Trophoblast cell (in vitro differentiated cells and primary cell): ENCODE measurements around the gene ZNF217.

Source experiments
- DNase-seq, 2 donors: peaks; one replicate each; pipeline ENCODE4 v3.0.0-alpha.2; 2016
- H2AFZ ChIP-seq: 2 replicates; pipeline ENCODE4 v1.6.1; 2013; ENCODE audit warnings: low read length, moderate library complexity, mild to moderate bottlenecking; ENCODE audit not compliant: insufficient read depth, poor library complexity
- H2AK5ac ChIP-seq: 2 replicates; pipeline ENCODE4 v1.6.1; 2013; ENCODE audit warnings: mild to moderate bottlenecking, low read length
- H2BK120ac ChIP-seq: 2 replicates; pipeline ENCODE4 v1.6.1; 2013; ENCODE audit warnings: low read length, mild to moderate bottlenecking, moderate library complexity; ENCODE audit not compliant: insufficient read depth, poor library complexity
- H2BK12ac ChIP-seq: 2 replicates; pipeline ENCODE4 v1.6.1; 2013; ENCODE audit warnings: mild to moderate bottlenecking, low read length, moderate library complexity
- H2BK5ac ChIP-seq: 2 replicates; pipeline ENCODE4 v1.6.1; 2013; ENCODE audit warnings: low read length, low read depth, moderate library complexity, mild to moderate bottlenecking; ENCODE audit not compliant: poor library complexity
- H3K14ac ChIP-seq: 2 replicates; pipeline ENCODE4 v1.6.1; 2013; ENCODE audit warnings: mild to moderate bottlenecking, low read length
- H3K18ac ChIP-seq: 2 replicates; pipeline ENCODE4 v1.6.1; 2013; ENCODE audit warnings: mild to moderate bottlenecking, low read length
- H3K23ac ChIP-seq: 2 replicates; pipeline ENCODE4 v1.6.1; 2013; ENCODE audit warnings: low read length
- H3K27ac ChIP-seq: 2 replicates; pipeline ENCODE4 v1.5.1; 2013; ENCODE audit warnings: low read depth, mild to moderate bottlenecking, inconsistent platforms, low read length, moderate library complexity
- H3K27me3 ChIP-seq: 2 replicates; pipeline ENCODE4 v1.6.1; 2013; ENCODE audit warnings: inconsistent platforms, mild to moderate bottlenecking, low read length, moderate library complexity; ENCODE audit not compliant: insufficient read depth
- H3K36me3 ChIP-seq, 2 experiments: 1 replicate in 1 of 2; 2 replicates in 1 of 2; pipeline ENCODE4 v1.6.1; 2013; ENCODE audit warnings: low read length in 2 of 2, mild to moderate bottlenecking in 2 of 2, moderate library complexity in 1 of 2; ENCODE audit not compliant: insufficient read depth in 2 of 2, control insufficient read depth in 1 of 2
- H3K4ac ChIP-seq: 2 replicates; pipeline ENCODE4 v1.6.1; 2013; ENCODE audit warnings: low read depth, mild to moderate bottlenecking, low read length, moderate library complexity
- H3K4me1 ChIP-seq, 2 experiments: 1 replicate in 1 of 2; 2 replicates in 1 of 2; pipeline ENCODE4 v1.6.1; 2013; ENCODE audit warnings: low read length in 2 of 2, mild to moderate bottlenecking in 2 of 2, moderate library complexity in 1 of 2; ENCODE audit not compliant: insufficient read depth in 2 of 2, control insufficient read depth in 1 of 2
- H3K4me2 ChIP-seq: 2 replicates; pipeline ENCODE4 v1.6.1; 2013; ENCODE audit warnings: inconsistent platforms, mild to moderate bottlenecking, low read length, moderate library complexity
- H3K4me3 ChIP-seq: 2 replicates; pipeline ENCODE4 v1.5.1; 2013; ENCODE audit warnings: mild to moderate bottlenecking, low read depth, low read length, inconsistent platforms
- H3K79me1 ChIP-seq: one replicate; pipeline ENCODE4 v1.6.1; 2013; ENCODE audit warnings: low read length
- H3K79me2 ChIP-seq: 2 replicates; pipeline ENCODE4 v1.6.1; 2013; ENCODE audit warnings: low read length, mild to moderate bottlenecking; ENCODE audit not compliant: control insufficient read depth, insufficient read depth, poor library complexity
- H3K9ac ChIP-seq: 2 replicates; pipeline ENCODE4 v1.6.1; 2013; ENCODE audit warnings: mild to moderate bottlenecking, low read length
- H3K9me3 ChIP-seq: 2 replicates; pipeline ENCODE4 v1.6.1; 2013; ENCODE audit warnings: low read depth, mild to moderate bottlenecking, control low read depth, inconsistent platforms, low read length; ENCODE audit not compliant: insufficient read depth
- H4K12ac ChIP-seq: 2 replicates; pipeline ENCODE4 v1.6.1; 2013; ENCODE audit warnings: low read depth, mild to moderate bottlenecking, low read length, moderate library complexity
- H4K8ac ChIP-seq: 2 replicates; pipeline ENCODE4 v1.6.1; 2013; ENCODE audit warnings: low read depth, mild to moderate bottlenecking, low read length, moderate library complexity
- H4K91ac ChIP-seq: one replicate; pipeline ENCODE4 v1.6.1; 2013; ENCODE audit warnings: low read depth, mild to moderate bottlenecking, low read length, moderate library complexity
- WGBS: extraction: QIAGEN DNeasy Blood & Tissue Kit; methylation state at CpG from one replicate; pipeline ENCODE4 v1.1.7; 2013; ENCODE audit warnings: missing lambda C conversion rate; ENCODE audit not compliant: insufficient read length, insufficient coverage; ENCODE audit errors: extremely low coverage; 5-methylcytosine and 5-hydroxymethylcytosine counted together

ZNF217 gene

DNA sequence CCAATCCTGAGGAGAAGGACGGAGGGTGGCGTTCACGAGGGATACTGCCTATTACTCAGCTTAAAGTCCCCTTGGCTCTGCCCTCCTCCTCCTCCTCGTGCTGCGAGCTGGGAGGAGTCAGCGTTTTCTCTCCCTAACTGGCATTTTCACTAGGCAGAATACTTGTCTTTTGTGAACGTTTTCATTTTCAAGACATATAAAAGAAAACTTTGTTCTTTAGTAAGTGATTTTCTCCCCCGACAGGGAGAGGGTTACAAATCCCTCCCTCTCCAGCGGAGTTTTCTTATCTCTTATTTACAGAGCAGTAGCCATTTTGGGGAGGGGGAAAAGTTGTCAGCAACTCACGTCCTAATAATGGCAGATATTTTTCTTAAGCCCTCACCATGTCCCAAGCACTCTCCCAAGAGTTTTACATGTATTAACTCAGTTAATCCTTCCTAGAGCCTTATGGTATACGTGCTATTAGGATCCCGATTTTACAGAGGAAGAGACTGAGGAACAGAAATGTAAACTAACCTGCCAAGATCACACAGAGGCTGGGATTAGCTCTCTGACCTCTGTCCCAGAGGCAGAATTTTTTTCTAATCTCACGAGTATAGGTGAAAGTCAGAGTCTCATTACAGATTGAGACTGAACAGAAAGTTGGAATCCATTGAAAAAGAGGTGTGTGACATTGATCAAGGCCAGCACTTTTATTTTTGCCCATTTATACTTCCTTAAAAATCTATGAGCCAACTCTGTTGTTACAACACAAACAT is 30.0 kb upstream of the ZNF217 start:
- Histone ChIP-seq H4K12ac (no peak overlapping the region), H3K4me2 (peak overlapping the region; percentile 58), H3K14ac (no peak overlapping the region), H3K79me2 (no peaks in the 10 kb centered on the region), H2BK120ac (peak overlapping the region; percentile 86), H2BK12ac (no peak overlapping the region), H2BK5ac (peak overlapping the region; percentile 76), H3K27ac (peak overlapping the region; percentile 83), H2AFZ (no peak overlapping the region), H3K36me3 (no peaks in the 10 kb centered on the region), H4K8ac (peak overlapping the region; percentile 29), H4K91ac (peak overlapping the region; percentile 73), H2AK5ac (no peak overlapping the region), H3K4me1 (peaks cover 4 to 5% of the 10 kb centered on the region in 2 experiments), H3K4me3 (no peak overlapping the region), H3K27me3 (no peaks in the 10 kb centered on the region), H3K9ac (no peak overlapping the region), H3K79me1 (peaks cover 18% of the 10 kb centered on the region), H3K4ac (no peak overlapping the region), H3K18ac (peak overlapping the region; percentile 21), H3K9me3 (no peaks in the 10 kb centered on the region), H3K23ac (no peak overlapping the region)
- peak; percentile 67 to 75 for DNase-seq
- WGBS: no CpG with 5 or more reads among the region's 13 CpGs

DNA sequence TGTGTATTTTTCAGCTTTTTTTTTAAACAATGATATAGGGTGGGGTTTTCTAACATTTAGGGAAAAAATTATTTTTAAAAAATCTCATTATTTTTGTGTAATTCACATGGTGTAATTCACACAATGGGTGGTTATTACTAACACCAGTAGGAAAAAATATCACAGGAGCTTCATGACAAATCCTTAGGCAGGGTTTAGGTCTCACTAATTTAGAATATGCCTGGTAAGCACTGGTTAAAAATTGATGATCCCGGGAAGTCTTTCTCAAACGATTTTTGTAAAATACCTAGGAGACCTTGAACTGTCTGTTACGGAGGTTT is 29.5 kb upstream of the ZNF217 start:
- H4K12ac ChIP-seq: no peak overlapping the region
- no peak for DNase-seq
- no peak overlapping the region for H2AK5ac ChIP-seq
- peak overlapping the region; percentile 58 for H3K4me2 ChIP-seq
- peak overlapping the region; percentile 73 for H4K91ac ChIP-seq
- H3K9me3 ChIP-seq: no peaks in the 10 kb centered on the region
- no peak overlapping the region for H3K4me3 ChIP-seq
- no peak overlapping the region for H3K9ac ChIP-seq
- H2BK12ac ChIP-seq: no peak overlapping the region
- no peaks in the 10 kb centered on the region for H3K36me3 ChIP-seq
- H3K27ac ChIP-seq: peak overlapping the region; percentile 83
- no peak overlapping the region for H3K14ac ChIP-seq
- no peaks in the 10 kb centered on the region for H3K27me3 ChIP-seq
- peaks cover 4 to 5% of the 10 kb centered on the region in 2 experiments for H3K4me1 ChIP-seq
- peak overlapping the region; percentile 7 for H2BK120ac ChIP-seq
- peak overlapping the region; percentile 76 for H2BK5ac ChIP-seq
- peaks cover 18% of the 10 kb centered on the region for H3K79me1 ChIP-seq
- H3K23ac ChIP-seq: no peak overlapping the region
- peak overlapping the region; percentile 23 for H4K8ac ChIP-seq
- WGBS: no CpG with 5 or more reads among the region's 3 CpGs
- no peaks in the 10 kb centered on the region for H3K79me2 ChIP-seq
- H3K18ac ChIP-seq: peak overlapping the region; percentile 21
- no peak overlapping the region for H2AFZ ChIP-seq
- no peak overlapping the region for H3K4ac ChIP-seq

- peak overlapping the region; percentile 25 for H2BK120ac ChIP-seq
- H2AK5ac ChIP-seq: no peak overlapping the region
- no peak overlapping the region for H3K18ac ChIP-seq
- peaks cover 18% of the 10 kb centered on the region for H3K79me1 ChIP-seq
- DNase-seq: peak in 1 of 2 donors; percentile 48
- H3K9me3 ChIP-seq: no peaks in the 10 kb centered on the region
- no CpG with 5 or more reads among the region's 7 CpGs for WGBS
- no peaks in the 10 kb centered on the region for H3K27me3 ChIP-seq
- no peak overlapping the region for H4K8ac ChIP-seq
- no peak overlapping the region for H3K9ac ChIP-seq
- no peak overlapping the region for H2BK5ac ChIP-seq
- H3K4ac ChIP-seq: no peak overlapping the region
- H4K91ac ChIP-seq: peak overlapping the region; percentile 32
- H3K4me1 ChIP-seq: peaks cover 4 to 5% of the 10 kb centered on the region in 2 experiments
- peak overlapping the region; percentile 59 for H4K12ac ChIP-seq
- H3K4me2 ChIP-seq: no peak overlapping the region
- peak overlapping the region; percentile 73 for H3K14ac ChIP-seq
- no peak overlapping the region for H3K23ac ChIP-seq
- no peaks in the 10 kb centered on the region for H3K36me3 ChIP-seq
- H3K27ac ChIP-seq: peak overlapping the region; percentile 60
- peak overlapping the region; percentile 9 for H2AFZ ChIP-seq
- H3K4me3 ChIP-seq: no peak overlapping the region
- H3K79me2 ChIP-seq: no peaks in the 10 kb centered on the region
- peak overlapping the region; percentile 72 for H2BK12ac ChIP-seq
Observed at GRCh38 chr20:53622247-53623133, 28.9 kb upstream of the ZNF217 start.

DNA sequence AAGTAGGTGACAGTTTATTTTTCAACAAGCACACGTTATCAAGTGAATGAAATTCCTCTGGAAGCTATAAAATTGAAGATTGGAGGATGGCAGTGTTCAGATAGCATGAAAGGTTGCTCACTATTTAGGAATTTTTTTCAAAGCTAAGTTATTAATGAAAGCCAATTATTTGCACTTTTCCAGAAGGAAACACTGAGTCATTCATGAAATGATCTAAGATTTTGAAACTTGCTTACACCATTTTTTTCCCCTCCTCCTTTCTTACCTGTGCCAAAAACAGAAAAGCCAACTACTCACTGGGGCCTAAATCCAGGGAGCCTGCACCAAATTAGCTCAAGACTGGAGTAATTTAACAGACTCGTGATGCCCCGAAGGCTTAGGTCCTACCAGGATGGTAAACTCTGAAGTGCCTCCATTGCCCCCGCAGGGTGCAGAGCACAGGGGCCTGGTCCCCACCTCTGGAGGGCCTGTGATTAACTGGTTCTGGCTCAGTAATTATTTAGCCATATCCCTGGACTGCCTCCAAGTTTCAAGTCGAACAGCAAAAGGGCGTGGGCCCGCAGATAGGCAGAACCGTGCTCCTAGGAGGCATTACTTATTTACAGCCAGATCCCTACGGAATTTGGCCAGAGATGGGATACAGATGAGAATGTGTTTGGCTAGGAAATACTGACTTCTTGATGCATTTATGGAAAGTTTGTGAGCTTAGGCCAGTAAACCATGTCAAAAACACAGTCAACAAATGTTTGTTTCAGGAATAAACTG is 28.0 kb upstream of the ZNF217 start:
- peak overlapping the region; percentile 46 for H2BK12ac ChIP-seq
- peaks cover 18% of the 10 kb centered on the region for H3K79me1 ChIP-seq
- H3K4me2 ChIP-seq: no peak overlapping the region
- no peak overlapping the region for H3K9ac ChIP-seq
- H2AK5ac ChIP-seq: no peak overlapping the region
- no CpG with 5 or more reads among the region's 9 CpGs for WGBS
- H3K27ac ChIP-seq: peak overlapping the region; percentile 58
- no peaks in the 10 kb centered on the region for H3K9me3 ChIP-seq
- peak overlapping the region; percentile 68 for H2BK120ac ChIP-seq
- peaks cover 4 to 5% of the 10 kb centered on the region in 2 experiments for H3K4me1 ChIP-seq
- H4K91ac ChIP-seq: peak overlapping the region; percentile 23
- no peak overlapping the region for H4K12ac ChIP-seq
- H4K8ac ChIP-seq: peak overlapping the region; percentile 8
- DNase-seq: peak; percentile 22 to 73
- no peak overlapping the region for H3K18ac ChIP-seq
- peak overlapping the region; percentile 12 for H2AFZ ChIP-seq
- no peak overlapping the region for H3K14ac ChIP-seq
- H3K36me3 ChIP-seq: no peaks in the 10 kb centered on the region
- H3K27me3 ChIP-seq: no peaks in the 10 kb centered on the region
- no peaks in the 10 kb centered on the region for H3K79me2 ChIP-seq
- no peak overlapping the region for H3K4ac ChIP-seq
- H3K4me3 ChIP-seq: no peak overlapping the region
- H3K23ac ChIP-seq: no peak overlapping the region
- H2BK5ac ChIP-seq: peak overlapping the region; percentile 12
